SK-N-MC (cell line): ENCODE data around the gene TMEM250.
"Not testable (repeated sequence)": the region's sequence is repeated elsewhere in the genome, so short reads cannot be mapped to it uniquely, and the experiment has no call there.

Source experiments
- DNase-seq: peaks from one replicate; pipeline ENCODE4 v3.0.0-alpha.2; 2011; ENCODE audit warnings: low read depth, low spot score
- H3K27ac ChIP-seq: fragments of 200-600 bp; sonication (generic); 2 replicates; pipeline ENCODE4 v1.5.1; 2016; ENCODE audit warnings: mixed run types
- H3K36me3 ChIP-seq: fragments of 200-600 bp; sonication (generic); 2 replicates; pipeline ENCODE4 v1.6.1; 2017; ENCODE audit warnings: antibody characterized with exemption, low read length, mixed read lengths; ENCODE audit not compliant: insufficient read depth
- H3K4me3 ChIP-seq: fragments of 200-600 bp; sonication (generic); 2 replicates; pipeline ENCODE4 v1.5.1; 2016
- H3K9ac ChIP-seq: fragments of 200-600 bp; sonication (generic); 2 replicates; pipeline ENCODE4 v1.8.0; 2017; ENCODE audit warnings: mixed run types, mixed read lengths; ENCODE audit not compliant: insufficient read length
- H3K9me3 ChIP-seq: fragments of 200-600 bp; sonication (generic); 2 replicates; pipeline ENCODE4 v1.6.1; 2017; ENCODE audit warnings: low read depth, mild to moderate bottlenecking, antibody characterized with exemption, low read length, moderate library complexity, mixed read lengths
- EZH2 ChIP-seq: fragments of 200-600 bp; sonication (generic); IDR thresholded peaks from one replicate; pipeline ENCODE4 v1.6.1; 2017; ENCODE audit warnings: antibody characterized with exemption
- FOXP2 ChIP-seq: optimal IDR thresholded peaks from 2 replicates; pipeline ENCODE3; 2011; ENCODE audit warnings: mild to moderate bottlenecking, moderate library complexity; ENCODE audit not compliant: insufficient read depth; ENCODE audit errors: extremely low read length, control extremely low read depth
- POLR2AphosphoS5 ChIP-seq: IDR thresholded peaks from 2 replicates; pipeline ENCODE4 v1.6.1; 2012; ENCODE audit warnings: mild to moderate bottlenecking, low read depth, low read length, borderline replicate concordance

TMEM250 gene

GRCh38 chr9:136155576-136155975, 36.9 kb upstream of the TMEM250 start:
- no peak for DNase-seq
- Histone ChIP-seq H3K36me3 (no peaks in the 10 kb centered on the region), H3K27ac (no peak overlapping the region), H3K4me3 (no peak overlapping the region), H3K9me3 (no peaks in the 10 kb centered on the region), H3K9ac (no peak overlapping the region)
- TF ChIP-seq EZH2: no peak
- TF ChIP-seq FOXP2: no peak
- TF ChIP-seq POLR2AphosphoS5: no peak

GRCh38 chr9:136154943-136155342, 36.3 kb upstream of the TMEM250 start:
- DNase-seq: no peak
- Histone ChIP-seq H3K36me3 (no peaks in the 10 kb centered on the region), H3K27ac (no peak overlapping the region), H3K9ac (no peak overlapping the region), H3K9me3 (no peaks in the 10 kb centered on the region), H3K4me3 (no peak overlapping the region)
- TF ChIP-seq EZH2 (no peak), FOXP2 (no peak), POLR2AphosphoS5 (no peak)

- Histone ChIP-seq H3K36me3 (no peaks in the 10 kb centered on the region), H3K27ac (no peak overlapping the region), H3K9ac (no peak overlapping the region), H3K4me3 (no peak overlapping the region), H3K9me3 (no peaks in the 10 kb centered on the region)
- DNase-seq: no peak
- no peak for TF ChIP-seq POLR2AphosphoS5
- no peak for TF ChIP-seq EZH2
Measured at GRCh38 chr9:136153381-136154065, 34.8 kb upstream of the TMEM250 start.

GRCh38 chr9:136152931-136153330, 34.3 kb upstream of the TMEM250 start:
- H3K9me3 ChIP-seq: no peaks in the 10 kb centered on the region
- no peak for DNase-seq
- H3K4me3 ChIP-seq: no peak overlapping the region
- TF ChIP-seq POLR2AphosphoS5 (no peak), FOXP2 (no peak), EZH2 (no peak)
- H3K9ac ChIP-seq: no peak overlapping the region
- no peaks in the 10 kb centered on the region for H3K36me3 ChIP-seq
- no peak overlapping the region for H3K27ac ChIP-seq

- Histone ChIP-seq H3K9ac (no peak overlapping the region), H3K4me3 (no peak overlapping the region), H3K9me3 (no peaks in the 10 kb centered on the region), H3K27ac (no peak overlapping the region), H3K36me3 (no peaks in the 10 kb centered on the region)
- TF ChIP-seq FOXP2 (no peak), POLR2AphosphoS5 (no peak), EZH2 (no peak)
- DNase-seq: no peak
Measured at GRCh38 chr9:136152543-136152866, 33.8 kb upstream of the TMEM250 start.

GRCh38 chr9:136151848-136152542, 33.3 kb upstream of the TMEM250 start:
- Histone ChIP-seq H3K36me3 (no peaks in the 10 kb centered on the region), H3K9me3 (no peaks in the 10 kb centered on the region), H3K9ac (no peak overlapping the region), H3K27ac (no peak overlapping the region), H3K4me3 (no peak overlapping the region)
- no peak for DNase-seq
- TF ChIP-seq POLR2AphosphoS5 (no peak), EZH2 (no peak), FOXP2 (no peak)

- Histone ChIP-seq H3K9me3 (no peaks in the 10 kb centered on the region), H3K4me3 (no peak overlapping the region), H3K9ac (no peak overlapping the region), H3K36me3 (no peaks in the 10 kb centered on the region), H3K27ac (no peak overlapping the region)
- TF ChIP-seq EZH2: no peak
- no peak for DNase-seq
Measured at GRCh38 chr9:136151214-136151804, 32.6 kb upstream of the TMEM250 start.

- H3K9ac ChIP-seq, H3K4me3 ChIP-seq, H3K27ac ChIP-seq, H3K9me3 ChIP-seq, DNase-seq, H3K36me3 ChIP-seq: not testable (repeated sequence)
Measured at GRCh38 chr9:136150664-136151213, 32.1 kb upstream of the TMEM250 start.

- Histone ChIP-seq H3K36me3 (no peaks in the 10 kb centered on the region), H3K27ac (no peak overlapping the region), H3K4me3 (no peak overlapping the region), H3K9me3 (no peaks in the 10 kb centered on the region), H3K9ac (no peak overlapping the region)
- TF ChIP-seq EZH2 (no peak), FOXP2 (no peak), POLR2AphosphoS5 (no peak)
- no peak for DNase-seq
Measured at GRCh38 chr9:136149853-136150252, 31.2 kb upstream of the TMEM250 start.
